ENCODE results near the gene ARHGEF12.

ARHGEF12 gene

GRCh38 chr11:120346233-120346632, 10.0 kb downstream of the ARHGEF12 start:
- Histone ChIP-seq H3K4me1 (ENCODE audit: insufficient read depth, low read length) (no peaks in the 10 kb centered on the region), H3K9me3 (ENCODE audit: insufficient read depth, low read depth, low read length) (no peaks in the 10 kb centered on the region), H3K27ac (ENCODE audit: low read length) (no peak overlapping the region), H3K36me3 (ENCODE audit: insufficient read depth, low read depth, low read length) (no peaks in the 10 kb centered on the region), H3K4me3 (ENCODE audit: low read length) (no peak overlapping the region), H3K27me3 (ENCODE audit: insufficient read depth, low read length) (no peaks in the 10 kb centered on the region), H3K9ac (ENCODE audit: low read depth, low read length) (no peak overlapping the region)

GRCh38 chr11:120350637-120351036, 14.4 kb downstream of the ARHGEF12 start:
- H3K9me3 ChIP-seq (ENCODE audit: insufficient read depth, low read depth, low read length): no peaks in the 10 kb centered on the region
- H3K27ac ChIP-seq (ENCODE audit: low read length): no peak overlapping the region
- no peak overlapping the region for H3K9ac ChIP-seq (ENCODE audit: low read depth, low read length)
- H3K4me1 ChIP-seq (ENCODE audit: insufficient read depth, low read length): peaks cover 8% of the 10 kb centered on the region; the same call in 1 of the 2 replicates
- no peaks in the 10 kb centered on the region for H3K36me3 ChIP-seq (ENCODE audit: insufficient read depth, low read depth, low read length)
- H3K4me3 ChIP-seq (ENCODE audit: low read length): no peak overlapping the region
- H3K27me3 ChIP-seq (ENCODE audit: insufficient read depth, low read length): no peaks in the 10 kb centered on the region

- H3K36me3 ChIP-seq (ENCODE audit: insufficient read depth, low read depth, low read length): no peaks in the 10 kb centered on the region
- H3K9ac ChIP-seq (ENCODE audit: low read depth, low read length): no peak overlapping the region
- no peaks in the 10 kb centered on the region for H3K27me3 ChIP-seq (ENCODE audit: insufficient read depth, low read length)
- no peaks in the 10 kb centered on the region for H3K9me3 ChIP-seq (ENCODE audit: insufficient read depth, low read depth, low read length)
- no peak overlapping the region for H3K27ac ChIP-seq (ENCODE audit: low read length)
- H3K4me3 ChIP-seq (ENCODE audit: low read length): no peak overlapping the region
- peaks cover 8% of the 10 kb centered on the region; the same call in 1 of the 2 replicates for H3K4me1 ChIP-seq (ENCODE audit: insufficient read depth, low read length)
These were observed 16.2 kb downstream of the ARHGEF12 start for GRCh38 chr11:120352405-120352804.

DNA sequence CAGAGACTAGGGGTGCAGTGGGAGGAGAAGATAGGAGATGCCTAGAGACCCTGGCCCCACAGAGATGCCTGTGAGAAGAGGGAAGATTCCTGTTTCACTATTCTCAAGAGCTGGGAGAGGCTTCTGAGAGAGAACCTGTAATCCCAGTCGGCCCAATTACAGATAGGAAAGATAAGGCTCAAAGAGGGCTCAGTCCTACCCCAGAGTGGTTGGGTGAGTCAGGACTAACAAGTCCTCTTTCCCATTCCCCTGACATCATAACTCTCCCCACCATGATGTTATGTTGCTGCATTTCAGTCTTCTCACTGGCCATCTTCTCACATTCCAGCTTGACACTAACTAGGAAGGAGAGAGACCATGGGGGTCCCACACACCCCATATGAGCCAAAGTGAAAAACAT, 17.9 kb downstream of the ARHGEF12 start:
- peaks cover 8% of the 10 kb centered on the region; the same call in 1 of the 2 replicates for H3K4me1 ChIP-seq (ENCODE audit: insufficient read depth, low read length)
- no peaks in the 10 kb centered on the region for H3K36me3 ChIP-seq (ENCODE audit: insufficient read depth, low read depth, low read length)
- H3K27ac ChIP-seq (ENCODE audit: low read length): no peak overlapping the region
- H3K27me3 ChIP-seq (ENCODE audit: insufficient read depth, low read length): no peaks in the 10 kb centered on the region
- H3K9ac ChIP-seq (ENCODE audit: low read depth, low read length): no peak overlapping the region
- H3K4me3 ChIP-seq (ENCODE audit: low read length): no peak overlapping the region
- H3K9me3 ChIP-seq (ENCODE audit: insufficient read depth, low read depth, low read length): no peaks in the 10 kb centered on the region

- Histone ChIP-seq H3K27me3 (ENCODE audit: insufficient read depth, low read length) (no peaks in the 10 kb centered on the region), H3K9me3 (ENCODE audit: insufficient read depth, low read depth, low read length) (no peaks in the 10 kb centered on the region), H3K36me3 (ENCODE audit: insufficient read depth, low read depth, low read length) (no peaks in the 10 kb centered on the region), H3K9ac (ENCODE audit: low read depth, low read length) (no peak overlapping the region), H3K27ac (ENCODE audit: low read length) (no peak overlapping the region), H3K4me1 (ENCODE audit: insufficient read depth, low read length) (peaks cover 8% of the 10 kb centered on the region; the same call in 1 of the 2 replicates), H3K4me3 (ENCODE audit: low read length) (no peak overlapping the region)
These were observed 18.6 kb downstream of the ARHGEF12 start for GRCh38 chr11:120354779-120355178.

DNA sequence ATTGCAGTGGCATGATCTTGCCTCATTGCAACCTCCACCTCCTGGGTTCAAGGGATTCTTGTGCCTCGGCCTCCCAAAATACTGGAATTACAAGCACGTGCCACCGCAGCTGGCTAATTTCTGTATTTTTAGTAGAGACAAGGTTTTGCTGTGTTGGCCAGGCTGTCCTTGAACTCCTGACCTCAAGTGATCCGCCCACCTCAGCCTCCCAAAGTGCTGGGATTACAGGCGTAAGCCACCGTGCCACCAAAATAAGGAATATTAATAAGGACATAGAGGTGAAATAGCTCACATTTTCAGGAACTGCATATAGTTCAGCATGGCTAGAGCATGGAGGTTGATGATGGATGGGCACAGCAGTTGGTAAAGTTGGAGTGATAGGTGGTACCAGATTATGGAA, 21.4 kb downstream of the ARHGEF12 start:
- no peak overlapping the region for H3K27ac ChIP-seq (ENCODE audit: low read length)
- H3K36me3 ChIP-seq (ENCODE audit: insufficient read depth, low read depth, low read length): no peaks in the 10 kb centered on the region
- H3K27me3 ChIP-seq (ENCODE audit: insufficient read depth, low read length): no peaks in the 10 kb centered on the region
- H3K4me1 ChIP-seq (ENCODE audit: insufficient read depth, low read length): peaks cover 8% of the 10 kb centered on the region; the same call in 1 of the 2 replicates
- H3K4me3 ChIP-seq (ENCODE audit: low read length): no peak overlapping the region
- H3K9ac ChIP-seq (ENCODE audit: low read depth, low read length): no peak overlapping the region
- no peaks in the 10 kb centered on the region; the same call in 1 of the 2 replicates for H3K9me3 ChIP-seq (ENCODE audit: insufficient read depth, low read depth, low read length)

DNA sequence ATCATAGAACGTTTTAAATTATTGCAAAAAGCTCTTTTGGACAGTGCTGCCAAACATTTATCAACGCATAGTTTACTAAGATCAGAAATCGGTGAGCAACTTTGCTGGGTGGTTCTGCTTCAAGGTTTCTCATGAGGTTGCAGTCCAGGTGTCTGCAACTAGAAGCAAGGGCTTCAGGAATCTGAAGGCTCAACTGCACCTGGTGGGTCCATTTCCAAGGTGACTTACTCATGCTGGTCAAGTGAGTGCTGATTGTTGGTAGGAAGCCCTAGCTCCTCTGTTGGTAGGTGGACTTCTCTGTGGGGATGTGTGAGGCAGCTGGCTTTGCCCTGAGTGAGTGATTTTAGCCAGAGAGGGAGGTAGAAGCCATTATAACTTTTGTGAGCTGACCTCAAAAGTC, 22.5 kb downstream of the ARHGEF12 start:
- Histone ChIP-seq H3K27ac (ENCODE audit: low read length) (no peak overlapping the region), H3K4me3 (ENCODE audit: low read length) (no peak overlapping the region), H3K27me3 (ENCODE audit: insufficient read depth, low read length) (no peaks in the 10 kb centered on the region), H3K9ac (ENCODE audit: low read depth, low read length) (no peak overlapping the region), H3K9me3 (ENCODE audit: insufficient read depth, low read depth, low read length) (no peaks in the 10 kb centered on the region; the same call in 1 of the 2 replicates), H3K4me1 (ENCODE audit: insufficient read depth, low read length) (peaks cover 5% of the 10 kb centered on the region; the same call in 1 of the 2 replicates), H3K36me3 (ENCODE audit: insufficient read depth, low read depth, low read length) (no peaks in the 10 kb centered on the region)

DNA sequence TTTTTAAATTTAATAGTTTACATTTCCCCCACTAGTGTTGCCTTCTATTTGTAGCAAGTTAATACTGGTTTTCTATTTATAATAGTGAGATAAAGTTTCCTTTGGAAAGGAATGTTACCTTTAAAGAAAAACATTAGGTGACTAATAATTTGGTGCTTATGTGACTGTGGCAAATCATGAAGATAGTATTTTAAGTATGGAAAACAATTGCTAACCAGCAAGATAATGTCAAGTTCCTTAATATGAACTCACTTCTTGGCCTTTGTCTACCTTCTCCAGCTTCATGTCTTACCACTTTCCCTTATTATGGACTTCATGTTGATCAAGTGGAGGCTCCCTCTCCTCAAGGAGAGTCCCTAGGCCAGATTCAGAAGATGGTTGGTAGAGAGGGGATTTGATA, 27.2 kb downstream of the ARHGEF12 start:
- Histone ChIP-seq H3K36me3 (ENCODE audit: insufficient read depth, low read depth, low read length) (no peaks in the 10 kb centered on the region), H3K27ac (ENCODE audit: low read length) (no peak overlapping the region), H3K27me3 (ENCODE audit: insufficient read depth, low read length) (no peaks in the 10 kb centered on the region)

GRCh38 chr11:120365512-120365911, 29.3 kb downstream of the ARHGEF12 start:
- Histone ChIP-seq H3K36me3 (ENCODE audit: insufficient read depth, low read depth, low read length) (no peaks in the 10 kb centered on the region), H3K4me1 (ENCODE audit: insufficient read depth, low read length) (peaks cover 5% of the 10 kb centered on the region; the same call in 1 of the 2 replicates), H3K27me3 (ENCODE audit: insufficient read depth, low read length) (no peaks in the 10 kb centered on the region), H3K9me3 (ENCODE audit: insufficient read depth, low read depth, low read length) (no peaks in the 10 kb centered on the region; the same call in 1 of the 2 replicates), H3K9ac (ENCODE audit: low read depth, low read length) (no peak overlapping the region), H3K27ac (ENCODE audit: low read length) (no peak overlapping the region), H3K4me3 (ENCODE audit: low read length) (no peak overlapping the region)

More for the DNA sequence above, 27.2 kb downstream of the ARHGEF12 start:
- Histone ChIP-seq H3K4me1 (ENCODE audit: insufficient read depth, low read length) (no peaks in the 10 kb centered on the region), H3K9me3 (ENCODE audit: insufficient read depth, low read depth, low read length) (no peaks in the 10 kb centered on the region; the same call in 1 of the 2 replicates), H3K4me3 (ENCODE audit: low read length) (no peak overlapping the region), H3K9ac (ENCODE audit: low read depth, low read length) (no peak overlapping the region)

DNA sequence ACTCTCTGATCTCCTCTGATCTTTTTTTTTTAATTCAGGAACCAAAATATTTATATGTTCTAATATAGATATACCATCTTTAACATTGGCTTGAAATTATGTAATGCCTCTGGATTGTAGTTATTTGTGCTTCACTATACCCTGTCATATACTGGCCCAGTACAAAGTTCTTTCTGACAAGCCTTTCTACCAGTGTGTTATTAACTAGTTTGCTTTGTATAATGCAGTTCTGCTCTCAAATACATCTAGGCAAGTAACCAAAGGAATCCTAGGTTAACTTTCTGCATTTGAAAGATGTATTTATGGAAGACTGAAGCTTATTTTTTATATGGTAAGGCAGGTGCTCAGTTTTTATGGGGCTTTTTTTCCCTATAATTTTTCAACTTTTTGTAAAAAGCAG, 36.1 kb downstream of the ARHGEF12 start:
- no peaks in the 10 kb centered on the region for H3K36me3 ChIP-seq (ENCODE audit: insufficient read depth, low read depth, low read length)
- H3K27ac ChIP-seq (ENCODE audit: low read length): no peak overlapping the region

GRCh38 chr11:120375076-120375475, 38.9 kb downstream of the ARHGEF12 start:
- Histone ChIP-seq H3K36me3 (ENCODE audit: insufficient read depth, low read depth, low read length) (no peaks in the 10 kb centered on the region), H3K9me3 (ENCODE audit: insufficient read depth, low read depth, low read length) (peaks cover 15% of the 10 kb centered on the region), H3K4me3 (ENCODE audit: low read length) (no peak overlapping the region), H3K4me1 (ENCODE audit: insufficient read depth, low read length) (peaks cover 7% of the 10 kb centered on the region; the same call in 1 of the 2 replicates), H3K9ac (ENCODE audit: low read depth, low read length) (no peak overlapping the region), H3K27ac (ENCODE audit: low read length) (no peak overlapping the region), H3K27me3 (ENCODE audit: insufficient read depth, low read length) (no peaks in the 10 kb centered on the region)

More for the DNA sequence above, 36.1 kb downstream of the ARHGEF12 start:
- H3K9ac ChIP-seq (ENCODE audit: low read depth, low read length): no peak overlapping the region
- no peaks in the 10 kb centered on the region for H3K27me3 ChIP-seq (ENCODE audit: insufficient read depth, low read length)
- H3K9me3 ChIP-seq (ENCODE audit: insufficient read depth, low read depth, low read length): peaks cover 2% of the 10 kb centered on the region; the same call in 1 of the 2 replicates
- H3K4me3 ChIP-seq (ENCODE audit: low read length): no peak overlapping the region
- H3K4me1 ChIP-seq (ENCODE audit: insufficient read depth, low read length): peaks cover 7% of the 10 kb centered on the region; the same call in 1 of the 2 replicates

- H3K27ac ChIP-seq (ENCODE audit: low read length): no peak overlapping the region
- no peak overlapping the region for H3K4me3 ChIP-seq (ENCODE audit: low read length)
- H3K9ac ChIP-seq (ENCODE audit: low read depth, low read length): no peak overlapping the region
- H3K4me1 ChIP-seq (ENCODE audit: insufficient read depth, low read length): no peaks in the 10 kb centered on the region
- no peaks in the 10 kb centered on the region for H3K36me3 ChIP-seq (ENCODE audit: insufficient read depth, low read depth, low read length)
- H3K27me3 ChIP-seq (ENCODE audit: insufficient read depth, low read length): no peaks in the 10 kb centered on the region
- H3K9me3 ChIP-seq (ENCODE audit: insufficient read depth, low read depth, low read length): peaks cover 15% of the 10 kb centered on the region
These were observed 40.5 kb downstream of the ARHGEF12 start for GRCh38 chr11:120376547-120377182.

All from iPS-20b (cell line).